ENCODE measurements around the gene GRIA4.

Gene GRIA4

DNA sequence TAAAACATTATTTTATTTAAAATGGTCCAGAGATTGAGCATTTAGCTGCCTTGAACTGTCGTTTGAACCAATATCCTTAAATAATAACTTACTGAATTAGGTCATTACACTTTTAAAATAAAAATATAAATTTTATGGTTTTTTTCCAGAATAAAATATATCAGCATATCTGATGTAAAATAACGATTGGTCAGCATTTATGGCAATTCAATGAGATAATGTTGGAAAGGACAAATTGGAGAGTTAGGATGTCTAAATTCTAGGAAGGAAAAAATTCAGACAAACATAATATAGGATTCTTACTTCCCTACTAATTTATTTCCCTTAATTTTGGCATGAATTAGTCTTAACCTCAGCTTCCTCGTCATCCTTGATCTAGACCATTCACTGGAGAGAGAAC is 113.4 kb downstream of the GRIA4 start:
- no peaks in the 10 kb centered on the region for H3K9me3 ChIP-seq (ENCODE audit: control insufficient read depth, insufficient read depth, low read depth, low read length)
- CTCF ChIA-PET, result no interaction called here
- TF ChIP-seq WT1 (tag by site-specific recombination; IDR thresholded peaks at IDR 0.05), result no peak
- TF ChIP-seq ZBTB1 (tag by site-specific recombination; IDR thresholded peaks at IDR 0.05), result no peak
- TF ChIP-seq ZNF768 (tag by site-specific recombination; IDR thresholded peaks at IDR 0.05), result no peak
- no peak for TF ChIP-seq YY1 (tag by site-specific recombination; IDR thresholded peaks at IDR 0.05)
- TF ChIP-seq, protein P1, sequence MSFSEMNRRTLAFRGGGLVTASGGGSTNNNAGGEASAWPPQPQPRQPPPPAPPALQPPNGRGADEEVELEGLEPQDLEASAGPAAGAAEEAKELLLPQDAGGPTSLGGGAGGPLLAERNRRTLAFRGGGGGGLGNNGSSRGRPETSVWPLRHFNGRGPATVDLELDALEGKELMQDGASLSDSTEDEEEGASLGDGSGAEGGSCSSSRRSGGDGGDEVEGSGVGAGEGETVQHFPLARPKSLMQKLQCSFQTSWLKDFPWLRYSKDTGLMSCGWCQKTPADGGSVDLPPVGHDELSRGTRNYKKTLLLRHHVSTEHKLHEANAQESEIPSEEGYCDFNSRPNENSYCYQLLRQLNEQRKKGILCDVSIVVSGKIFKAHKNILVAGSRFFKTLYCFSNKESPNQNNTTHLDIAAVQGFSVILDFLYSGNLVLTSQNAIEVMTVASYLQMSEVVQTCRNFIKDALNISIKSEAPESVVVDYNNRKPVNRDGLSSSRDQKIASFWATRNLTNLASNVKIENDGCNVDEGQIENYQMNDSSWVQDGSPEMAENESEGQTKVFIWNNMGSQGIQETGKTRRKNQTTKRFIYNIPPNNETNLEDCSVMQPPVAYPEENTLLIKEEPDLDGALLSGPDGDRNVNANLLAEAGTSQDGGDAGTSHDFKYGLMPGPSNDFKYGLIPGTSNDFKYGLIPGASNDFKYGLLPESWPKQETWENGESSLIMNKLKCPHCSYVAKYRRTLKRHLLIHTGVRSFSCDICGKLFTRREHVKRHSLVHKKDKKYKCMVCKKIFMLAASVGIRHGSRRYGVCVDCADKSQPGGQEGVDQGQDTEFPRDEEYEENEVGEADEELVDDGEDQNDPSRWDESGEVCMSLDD (tag by site-specific recombination; IDR thresholded peaks at IDR 0.05), result no peak
- TF ChIP-seq ZBTB17 (tag by site-specific recombination; IDR thresholded peaks at IDR 0.05), result no peak
- no peak for TF ChIP-seq ZNF184 (tag by site-specific recombination; IDR thresholded peaks at IDR 0.05)
- no peak for TF ChIP-seq SCRT2 (tag by site-specific recombination; IDR thresholded peaks at IDR 0.05)
- no peak for TF ChIP-seq ZNF624 (tag by site-specific recombination; IDR thresholded peaks at IDR 0.05)
- TF ChIP-seq, protein P2, sequence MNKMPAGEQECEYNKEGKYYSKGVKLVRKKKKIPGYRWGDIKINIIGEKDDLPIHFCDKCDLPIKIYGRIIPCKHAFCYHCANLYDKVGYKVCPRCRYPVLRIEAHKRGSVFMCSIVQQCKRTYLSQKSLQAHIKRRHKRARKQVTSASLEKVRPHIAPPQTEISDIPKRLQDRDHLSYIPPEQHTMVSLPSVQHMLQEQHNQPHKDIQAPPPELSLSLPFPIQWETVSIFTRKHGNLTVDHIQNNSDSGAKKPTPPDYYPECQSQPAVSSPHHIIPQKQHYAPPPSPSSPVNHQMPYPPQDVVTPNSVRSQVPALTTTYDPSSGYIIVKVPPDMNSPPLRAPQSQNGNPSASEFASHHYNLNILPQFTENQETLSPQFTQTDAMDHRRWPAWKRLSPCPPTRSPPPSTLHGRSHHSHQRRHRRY (tag by site-specific recombination; IDR thresholded peaks at IDR 0.05), result no peak
- H3K4me1 ChIP-seq (ENCODE audit: control insufficient read depth, insufficient read depth, low read length), result no peaks in the 10 kb centered on the region
- H3K27ac ChIP-seq (ENCODE audit: extremely low read depth, low read depth, low read length), result no peak overlapping the region
- H3K36me3 ChIP-seq (ENCODE audit: control insufficient read depth in 2 of 2, insufficient read depth in 1 of 2, low read length in 2 of 2), result no peaks in the 10 kb centered on the region
- POLR2A ChIA-PET, result no interaction called here
- no peak overlapping the region for H3K4me3 ChIP-seq (ENCODE audit: low read depth, low read length)

DNA sequence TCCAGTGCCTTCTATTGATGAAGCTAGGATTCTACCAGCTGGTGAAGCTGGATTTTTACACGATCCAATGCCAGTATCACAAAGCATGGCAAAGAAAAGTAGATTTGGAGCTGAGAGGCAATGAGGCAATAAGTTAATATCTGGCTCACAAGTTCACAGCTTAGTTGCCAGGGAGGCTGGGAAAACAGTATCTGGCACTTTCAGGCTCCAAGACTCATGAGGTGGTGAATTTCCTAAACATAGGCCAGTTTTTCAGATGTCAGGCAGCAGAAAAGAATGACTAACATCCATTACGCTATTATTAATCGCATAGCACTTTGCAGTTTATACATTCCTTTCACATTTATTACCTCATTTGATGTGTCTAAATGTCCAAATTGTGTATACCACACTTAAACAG is 122.7 kb downstream of the GRIA4 start:
- Histone ChIP-seq H3K9me3 (ENCODE audit: control insufficient read depth, insufficient read depth, low read depth, low read length) (no peaks in the 10 kb centered on the region), H3K4me3 (ENCODE audit: low read depth, low read length) (no peak overlapping the region), H3K36me3 (ENCODE audit: control insufficient read depth in 2 of 2, insufficient read depth in 1 of 2, low read length in 2 of 2) (no peaks in the 10 kb centered on the region), H3K27ac (ENCODE audit: extremely low read depth, low read depth, low read length) (no peak overlapping the region), H3K4me1 (ENCODE audit: control insufficient read depth, insufficient read depth, low read length) (no peaks in the 10 kb centered on the region)
- no peak for TF ChIP-seq ZBTB8A (tag by site-specific recombination; IDR thresholded peaks at IDR 0.05)
- TF ChIP-seq, protein P3, sequence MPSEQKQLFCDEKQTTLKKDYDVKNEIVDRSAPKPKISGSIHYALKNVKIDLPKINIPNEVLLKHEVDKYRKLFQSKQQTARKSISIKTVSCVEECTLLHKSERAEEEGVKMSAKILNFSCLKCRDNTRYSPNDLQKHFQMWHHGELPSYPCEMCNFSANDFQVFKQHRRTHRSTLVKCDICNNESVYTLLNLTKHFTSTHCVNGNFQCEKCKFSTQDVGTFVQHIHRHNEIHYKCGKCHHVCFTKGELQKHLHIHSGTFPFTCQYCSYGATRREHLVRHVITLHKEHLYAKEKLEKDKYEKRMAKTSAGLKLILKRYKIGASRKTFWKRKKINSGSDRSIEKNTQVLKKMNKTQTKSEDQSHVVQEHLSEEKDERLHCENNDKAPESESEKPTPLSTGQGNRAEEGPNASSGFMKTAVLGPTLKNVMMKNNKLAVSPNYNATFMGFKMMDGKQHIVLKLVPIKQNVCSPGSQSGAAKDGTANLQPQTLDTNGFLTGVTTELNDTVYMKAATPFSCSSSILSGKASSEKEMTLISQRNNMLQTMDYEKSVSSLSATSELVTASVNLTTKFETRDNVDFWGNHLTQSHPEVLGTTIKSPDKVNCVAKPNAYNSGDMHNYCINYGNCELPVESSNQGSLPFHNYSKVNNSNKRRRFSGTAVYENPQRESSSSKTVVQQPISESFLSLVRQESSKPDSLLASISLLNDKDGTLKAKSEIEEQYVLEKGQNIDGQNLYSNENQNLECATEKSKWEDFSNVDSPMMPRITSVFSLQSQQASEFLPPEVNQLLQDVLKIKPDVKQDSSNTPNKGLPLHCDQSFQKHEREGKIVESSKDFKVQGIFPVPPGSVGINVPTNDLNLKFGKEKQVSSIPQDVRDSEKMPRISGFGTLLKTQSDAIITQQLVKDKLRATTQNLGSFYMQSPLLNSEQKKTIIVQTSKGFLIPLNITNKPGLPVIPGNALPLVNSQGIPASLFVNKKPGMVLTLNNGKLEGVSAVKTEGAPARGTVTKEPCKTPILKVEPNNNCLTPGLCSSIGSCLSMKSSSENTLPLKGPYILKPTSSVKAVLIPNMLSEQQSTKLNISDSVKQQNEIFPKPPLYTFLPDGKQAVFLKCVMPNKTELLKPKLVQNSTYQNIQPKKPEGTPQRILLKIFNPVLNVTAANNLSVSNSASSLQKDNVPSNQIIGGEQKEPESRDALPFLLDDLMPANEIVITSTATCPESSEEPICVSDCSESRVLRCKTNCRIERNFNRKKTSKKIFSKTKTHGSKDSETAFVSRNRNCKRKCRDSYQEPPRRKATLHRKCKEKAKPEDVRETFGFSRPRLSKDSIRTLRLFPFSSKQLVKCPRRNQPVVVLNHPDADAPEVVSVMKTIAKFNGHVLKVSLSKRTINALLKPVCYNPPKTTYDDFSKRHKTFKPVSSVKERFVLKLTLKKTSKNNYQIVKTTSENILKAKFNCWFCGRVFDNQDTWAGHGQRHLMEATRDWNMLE (tag by site-specific recombination; conservative IDR thresholded peaks at IDR 0.05; ENCODE audit: low read depth), result no peak
- no peak for TF ChIP-seq MEIS1 (CRISPR knock-in tag; IDR thresholded peaks at IDR 0.05; ENCODE audit: borderline replicate concordance)
- TF ChIP-seq ZNF19 (tag by site-specific recombination; IDR thresholded peaks at IDR 0.05; ENCODE audit: low read depth), result no peak
- TF ChIP-seq ZNF76 (tag by site-specific recombination; IDR thresholded peaks at IDR 0.05; ENCODE audit: borderline replicate concordance, low read depth), result no peak
- no peak for TF ChIP-seq FEZF1 (tag by site-specific recombination; IDR thresholded peaks at IDR 0.05)
- TF ChIP-seq, protein P4, sequence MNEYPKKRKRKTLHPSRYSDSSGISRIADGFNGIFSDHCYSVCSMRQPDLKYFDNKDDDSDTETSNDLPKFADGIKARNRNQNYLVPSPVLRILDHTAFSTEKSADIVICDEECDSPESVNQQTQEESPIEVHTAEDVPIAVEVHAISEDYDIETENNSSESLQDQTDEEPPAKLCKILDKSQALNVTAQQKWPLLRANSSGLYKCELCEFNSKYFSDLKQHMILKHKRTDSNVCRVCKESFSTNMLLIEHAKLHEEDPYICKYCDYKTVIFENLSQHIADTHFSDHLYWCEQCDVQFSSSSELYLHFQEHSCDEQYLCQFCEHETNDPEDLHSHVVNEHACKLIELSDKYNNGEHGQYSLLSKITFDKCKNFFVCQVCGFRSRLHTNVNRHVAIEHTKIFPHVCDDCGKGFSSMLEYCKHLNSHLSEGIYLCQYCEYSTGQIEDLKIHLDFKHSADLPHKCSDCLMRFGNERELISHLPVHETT (tag by site-specific recombination; IDR thresholded peaks at IDR 0.05), result no peak
- ChIA-PET CTCF (no interaction called here), POLR2A (no interaction called here)

Measured in HEK293 (cell line).